Activated B cell treated with CpG ODN at 0.5 μM for 24 hours (primary cell): ENCODE measurements around the gene NPAS2. TPM values are rescaled to one million over a fixed set of nuclear protein-coding genes. Genes with fewer than 3 reads are reported as not detected.

ENCODE experiments used
- ATAC-seq: fragments of 200-7000 bp; cut with Tn5 transposase; one replicate; pipeline ENCODE4 v1.10.0; 2021; ENCODE audit warnings: low read depth, mild to moderate bottlenecking, moderate library complexity
- CTCF ChIA-PET: fragments of 350-600 bp; sonication (Branson Sonifier 250); formaldehyde crosslinking; loops from one replicate; lab custom pipeline; 2021; ENCODE audit warnings: antibody characterized with exemption; lab: Charles Lee
- POLR2A ChIA-PET: fragments of 350-600 bp; sonication (Branson Sonifier 250); formaldehyde crosslinking; loops from one replicate; lab custom pipeline; 2021; ENCODE audit warnings: antibody characterized with exemption; lab: Charles Lee
- DNase-seq: peaks from one replicate; pipeline ENCODE4 v3.0.0; 2022
- H3K27ac Mint-ChIP-seq: one replicate; pipeline ENCODE4 v1.8.0; 2020; ENCODE audit warnings: mixed read lengths
- H3K27me3 Mint-ChIP-seq: one replicate; pipeline ENCODE4 v1.8.0; 2021; ENCODE audit warnings: mixed read lengths
- H3K36me3 Mint-ChIP-seq: one replicate; pipeline ENCODE4 v1.8.0; 2021; ENCODE audit warnings: low read depth, mixed read lengths
- H3K4me1 Mint-ChIP-seq: one replicate; pipeline ENCODE4 v1.8.0; 2021; ENCODE audit warnings: mixed read lengths
- H3K4me3 Mint-ChIP-seq: one replicate; pipeline ENCODE4 v1.8.0; 2020; ENCODE audit warnings: mild to moderate bottlenecking, mixed read lengths
- H3K9me3 Mint-ChIP-seq: one replicate; pipeline ENCODE4 v1.8.0; 2020; ENCODE audit warnings: mixed read lengths
- intact Hi-C: fragments of 100-400 bp; cut with micrococcal nuclease; formaldehyde crosslinking; loops from one replicate; pipeline ENCODE4 v1.15.1; 2024
- total RNA-seq: library from RNA; stranded (reverse); gene quantifications from 2 replicates; pipeline ENCODE4 v1.2.3, GENCODE V29; 2022
- TF ChIP-seq, protein P1 (sequence below): fragments of 200-600 bp; IDR thresholded peaks from one replicate; pipeline ENCODE4 v1.8.0; 2022; ENCODE audit warnings: antibody characterized with exemption, mild to moderate bottlenecking

The NPAS2 gene
- total RNA-seq, 1 donor from 2014 or later, result not detected

DNA sequence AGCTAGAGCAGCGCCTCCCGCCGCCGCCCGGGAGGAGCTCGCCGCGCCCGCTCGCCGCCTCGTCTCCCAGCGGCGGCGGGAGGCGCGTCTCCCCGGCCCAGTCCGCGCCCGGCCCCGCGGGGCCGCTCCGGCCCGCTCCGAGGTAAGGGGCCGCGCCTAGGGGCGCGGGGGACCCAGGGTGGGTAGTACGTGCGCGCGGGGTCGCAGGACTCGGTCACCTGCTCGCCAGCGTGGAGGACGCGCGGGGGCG lies 259 bp downstream of the NPAS2 start:
- intact Hi-C loops, result no loop called here
- Mint-ChIP-seq H3K4me3 (no peak overlapping the region), H3K36me3 (no peaks in the 10 kb centered on the region), H3K4me1 (peaks cover 3% of the 10 kb centered on the region), H3K27ac (no peak overlapping the region), H3K27me3 (peaks cover 55% of the 10 kb centered on the region), H3K9me3 (no peaks in the 10 kb centered on the region)
- ATAC-seq (no peak), DNase-seq (no peak)
- TF ChIP-seq, protein P1, sequence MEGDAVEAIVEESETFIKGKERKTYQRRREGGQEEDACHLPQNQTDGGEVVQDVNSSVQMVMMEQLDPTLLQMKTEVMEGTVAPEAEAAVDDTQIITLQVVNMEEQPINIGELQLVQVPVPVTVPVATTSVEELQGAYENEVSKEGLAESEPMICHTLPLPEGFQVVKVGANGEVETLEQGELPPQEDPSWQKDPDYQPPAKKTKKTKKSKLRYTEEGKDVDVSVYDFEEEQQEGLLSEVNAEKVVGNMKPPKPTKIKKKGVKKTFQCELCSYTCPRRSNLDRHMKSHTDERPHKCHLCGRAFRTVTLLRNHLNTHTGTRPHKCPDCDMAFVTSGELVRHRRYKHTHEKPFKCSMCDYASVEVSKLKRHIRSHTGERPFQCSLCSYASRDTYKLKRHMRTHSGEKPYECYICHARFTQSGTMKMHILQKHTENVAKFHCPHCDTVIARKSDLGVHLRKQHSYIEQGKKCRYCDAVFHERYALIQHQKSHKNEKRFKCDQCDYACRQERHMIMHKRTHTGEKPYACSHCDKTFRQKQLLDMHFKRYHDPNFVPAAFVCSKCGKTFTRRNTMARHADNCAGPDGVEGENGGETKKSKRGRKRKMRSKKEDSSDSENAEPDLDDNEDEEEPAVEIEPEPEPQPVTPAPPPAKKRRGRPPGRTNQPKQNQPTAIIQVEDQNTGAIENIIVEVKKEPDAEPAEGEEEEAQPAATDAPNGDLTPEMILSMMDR, result no peak
- ChIA-PET POLR2A (no interaction called here), CTCF (no interaction called here)

DNA sequence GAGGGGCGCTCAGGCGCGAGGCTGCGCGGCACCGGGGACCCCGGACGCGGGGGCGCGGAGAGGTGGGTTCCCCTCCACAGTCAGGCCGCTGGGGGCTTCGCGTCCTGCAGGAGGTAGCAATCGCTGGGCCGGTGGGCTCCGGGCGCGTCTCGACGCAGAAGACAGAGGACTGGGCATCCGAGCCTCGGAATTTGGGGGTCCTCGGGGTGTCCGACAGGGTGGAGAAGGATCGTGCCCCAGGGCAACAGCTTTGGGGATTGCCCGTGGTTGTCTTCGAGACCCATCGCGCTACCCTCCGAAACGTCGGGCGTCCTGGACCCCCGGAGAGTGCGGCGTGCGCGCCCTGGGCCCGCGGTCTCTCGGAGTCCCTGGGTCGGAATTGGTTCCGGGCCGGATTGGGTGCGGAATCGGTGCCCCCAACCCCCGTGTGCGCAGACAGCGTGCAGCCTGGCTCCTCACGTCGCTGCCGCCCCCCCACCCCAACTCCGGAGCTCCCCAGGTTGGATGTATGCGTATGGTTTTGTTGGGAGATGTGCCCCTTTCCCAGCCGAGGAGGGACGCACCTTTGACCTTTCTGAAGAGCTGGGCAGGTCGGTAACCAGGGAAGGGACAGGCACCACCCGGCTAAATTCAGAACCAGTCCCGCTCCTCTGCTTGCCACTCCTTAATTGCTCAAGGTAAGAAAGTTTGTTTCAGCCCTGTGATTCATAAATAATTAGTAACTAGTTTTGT lies 750 bp downstream of the NPAS2 start:
- intact Hi-C loops, result no loop called here
- ChIA-PET CTCF (no interaction called here), POLR2A (no interaction called here)
- Mint-ChIP-seq H3K4me3 (no peak overlapping the region), H3K27me3 (peaks cover 51% of the 10 kb centered on the region), H3K9me3 (no peaks in the 10 kb centered on the region), H3K4me1 (peaks cover 3% of the 10 kb centered on the region), H3K27ac (no peak overlapping the region), H3K36me3 (no peaks in the 10 kb centered on the region)
- DNase-seq (no peak), ATAC-seq (no peak)
- TF ChIP-seq, protein P1, result no peak

DNA sequence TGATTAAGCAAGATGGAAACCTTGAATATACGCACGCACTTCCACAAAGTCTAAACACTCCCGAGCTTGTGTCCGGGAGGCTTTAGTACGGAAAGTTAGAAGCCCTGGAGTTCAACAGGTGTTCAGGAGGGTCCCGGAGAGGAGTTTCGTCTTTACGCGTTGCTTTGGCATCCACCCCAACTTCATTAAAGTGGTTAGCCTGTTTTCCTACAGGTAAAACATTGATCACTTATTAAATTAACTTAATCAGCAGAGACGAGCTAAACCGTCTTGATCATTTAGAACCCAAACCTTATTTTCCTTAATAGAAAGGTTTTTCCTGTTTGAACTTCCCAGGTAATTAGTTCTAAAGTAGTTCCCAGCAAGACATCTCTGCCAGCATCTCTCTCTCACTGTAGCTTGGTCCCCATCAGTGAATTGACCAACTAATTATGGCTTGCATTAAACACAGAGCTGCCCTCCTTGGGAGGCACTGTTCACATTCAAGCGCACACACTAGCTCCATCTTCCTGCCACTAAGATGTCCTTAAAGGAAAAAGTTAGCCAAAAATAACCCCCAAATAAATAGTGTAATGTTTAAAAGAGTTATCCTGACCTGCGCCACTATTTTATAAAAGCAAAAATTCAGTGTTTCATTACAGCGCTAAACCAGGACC lies 1.4 kb downstream of the NPAS2 start:
- Mint-ChIP-seq H3K4me1 (peaks cover 3% of the 10 kb centered on the region), H3K27ac (no peak overlapping the region), H3K4me3 (no peak overlapping the region), H3K27me3 (peaks cover 48% of the 10 kb centered on the region), H3K36me3 (no peaks in the 10 kb centered on the region), H3K9me3 (no peaks in the 10 kb centered on the region)
- DNase-seq (no peak), ATAC-seq (no peak)
- intact Hi-C loops, result no loop called here
- TF ChIP-seq, protein P1, result no peak
- CTCF ChIA-PET, result no interaction called here
- POLR2A ChIA-PET, result no interaction called here

DNA sequence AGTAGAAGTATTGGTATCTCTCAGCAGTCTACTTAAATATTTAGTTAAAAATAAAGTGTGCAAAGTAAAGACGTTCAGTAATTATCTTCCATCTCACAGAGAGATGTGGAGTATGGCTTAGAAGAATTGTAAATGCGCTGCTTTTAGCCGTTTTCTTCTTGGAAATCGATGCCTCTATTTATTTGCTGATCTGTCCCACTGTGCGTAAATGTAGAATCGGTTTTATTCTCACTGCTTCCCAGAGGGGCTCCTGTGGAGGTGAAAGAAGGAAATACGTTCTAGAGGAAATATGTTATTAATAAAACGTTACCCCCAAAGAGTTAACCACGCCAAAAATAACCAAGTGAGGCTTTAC lies 1.9 kb downstream of the NPAS2 start:
- no peaks in the 10 kb centered on the region for H3K36me3 Mint-ChIP-seq
- H3K9me3 Mint-ChIP-seq, result no peaks in the 10 kb centered on the region
- POLR2A ChIA-PET, result no interaction called here
- no peak overlapping the region for H3K27ac Mint-ChIP-seq
- ATAC-seq, result no peak
- no peak overlapping the region for H3K4me3 Mint-ChIP-seq
- CTCF ChIA-PET, result no interaction called here
- intact Hi-C loops, result no loop called here
- no peak for DNase-seq
- peaks cover 3% of the 10 kb centered on the region for H3K4me1 Mint-ChIP-seq
- TF ChIP-seq, protein P1, result no peak
- H3K27me3 Mint-ChIP-seq, result peaks cover 44% of the 10 kb centered on the region

DNA sequence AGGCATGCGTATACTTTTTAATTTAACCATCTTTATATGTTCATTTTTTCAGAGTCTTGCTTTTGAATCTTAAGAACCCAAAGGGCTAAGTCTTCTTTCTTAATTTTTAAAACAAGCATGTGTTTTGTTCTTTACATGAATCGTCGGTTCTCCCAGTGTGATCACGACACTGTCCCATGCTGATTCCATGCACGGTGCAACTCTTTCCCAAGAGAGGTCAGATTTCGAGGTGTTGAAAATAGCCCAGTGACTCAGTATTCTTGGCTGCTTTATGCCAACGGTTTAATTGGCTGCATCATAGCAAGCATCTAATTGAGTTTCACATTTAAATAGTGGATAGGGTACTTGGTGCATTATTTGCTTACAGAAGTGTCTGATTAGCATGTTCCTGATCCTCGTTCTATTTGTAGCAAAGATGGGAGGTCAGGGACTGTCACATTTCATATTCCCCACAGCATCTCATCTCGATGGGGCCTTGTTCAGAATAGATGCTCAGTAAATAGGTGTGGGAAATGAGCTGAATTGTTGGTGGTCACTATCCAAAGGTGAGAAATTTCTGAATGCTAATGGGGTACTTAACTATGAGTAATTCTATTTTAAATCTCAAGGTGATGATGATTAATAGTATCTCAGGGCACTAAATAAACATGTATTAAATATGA lies 2.8 kb downstream of the NPAS2 start:
- TF ChIP-seq, protein P1, result no peak
- CTCF ChIA-PET, result no interaction called here
- peaks cover 37% of the 10 kb centered on the region for H3K27me3 Mint-ChIP-seq
- H3K27ac Mint-ChIP-seq, result no peak overlapping the region
- no peak overlapping the region for H3K4me3 Mint-ChIP-seq
- peaks cover 3% of the 10 kb centered on the region for H3K4me1 Mint-ChIP-seq
- H3K9me3 Mint-ChIP-seq, result peaks cover 4% of the 10 kb centered on the region
- intact Hi-C loops, result no loop called here
- DNase-seq, result no peak
- POLR2A ChIA-PET, result no interaction called here
- no peak for ATAC-seq
- no peaks in the 10 kb centered on the region for H3K36me3 Mint-ChIP-seq
